CD14-positive monocyte (primary cell): ENCODE data around the gene MCRIP1. TPM values are rescaled to one million over a fixed set of nuclear protein-coding genes. Genes with fewer than 3 reads are reported as not detected.
"Not testable (repeated sequence)": the region's sequence is repeated elsewhere in the genome, so short reads cannot be mapped to it uniquely, and the experiment has no call there.

ENCODE experiments used
- DNase-seq, 3 donors: peaks; one replicate each; pipeline ENCODE4 v3.0.0-alpha.2; 2011 to 2022
- H2AFZ ChIP-seq: 2 replicates; pipeline ENCODE4 v1.6.0; 2012; ENCODE audit warnings: mild to moderate bottlenecking, low read depth, low read length, inconsistent platforms; ENCODE audit not compliant: insufficient read depth, poor library complexity, severe bottlenecking
- H3K27ac ChIP-seq, 2 donors: 1 replicate in 1 of 2; 2 replicates in 1 of 2; pipeline ENCODE4 v1.5.1; 2012 to 2013; ENCODE audit warnings: low read length in 2 of 2, control low read depth in 1 of 2, inconsistent platforms in 1 of 2, low read depth in 1 of 2, mild to moderate bottlenecking in 1 of 2
- H3K27me3 ChIP-seq, 2 donors: one replicate each; pipeline versions ENCODE4 v1.6.0 to v1.6.1; 2011 to 2013; ENCODE audit warnings: low read length in 2 of 2; ENCODE audit not compliant: control insufficient read depth in 2 of 2, insufficient read depth in 2 of 2
- H3K36me3 ChIP-seq, 2 donors: replicated peaks in 1 of 2; 1 replicate in 1 of 2; 2 replicates in 1 of 2; pipeline versions ENCODE4 v1.5.1 to v1.6.1; 2012 to 2013; ENCODE audit warnings: low read length in 2 of 2, control low read depth in 1 of 2, inconsistent platforms in 1 of 2, mild to moderate bottlenecking in 1 of 2; ENCODE audit not compliant: insufficient read depth in 2 of 2, control insufficient read depth in 1 of 2
- H3K4me1 ChIP-seq, 2 donors: 1 replicate in 1 of 2; 2 replicates in 1 of 2; pipeline versions ENCODE4 v1.5.1 to v1.6.1; 2012 to 2013; ENCODE audit warnings: low read length in 2 of 2, control low read depth in 1 of 2, inconsistent platforms in 1 of 2, mild to moderate bottlenecking in 1 of 2, moderate library complexity in 1 of 2; ENCODE audit not compliant: insufficient read depth in 2 of 2, control insufficient read depth in 1 of 2
- H3K4me2 ChIP-seq: replicated peaks from 2 replicates; pipeline ENCODE3; 2012; ENCODE audit warnings: low read length, moderate library complexity, mild to moderate bottlenecking; ENCODE audit not compliant: poor library complexity, severe bottlenecking; ENCODE audit errors: extremely low read depth
- H3K4me3 ChIP-seq, 3 experiments: fragments of 200-600 bp in 1 of 3; sonication (generic) in 1 of 3; replicated peaks in 1 of 3; 1 replicate in 2 of 3; 2 replicates in 1 of 3; pipeline ENCODE4 v1.5.1; 2011 to 2013; ENCODE audit warnings: low read length in 3 of 3, mild to moderate bottlenecking in 3 of 3, control low read depth in 2 of 3, low read depth in 2 of 3, inconsistent platforms in 1 of 3, moderate library complexity in 1 of 3
- H3K79me2 ChIP-seq: 2 replicates; pipeline ENCODE4 v1.6.0; 2012; ENCODE audit warnings: mild to moderate bottlenecking, control low read depth, inconsistent platforms, low read length, moderate library complexity; ENCODE audit not compliant: insufficient read depth
- H3K9ac ChIP-seq: 2 replicates; pipeline ENCODE4 v1.6.0; 2017; ENCODE audit warnings: low read length, mild to moderate bottlenecking; ENCODE audit not compliant: insufficient read depth, poor library complexity, severe bottlenecking
- H3K9me3 ChIP-seq, 2 donors: replicated peaks in 1 of 2; 1 replicate in 1 of 2; 2 replicates in 1 of 2; pipeline versions ENCODE4 v1.5.1 to v1.6.1; 2012 to 2013; ENCODE audit warnings: low read length in 2 of 2, control low read depth in 1 of 2; ENCODE audit not compliant: control insufficient read depth in 1 of 2, insufficient read depth in 1 of 2
- H4K20me1 ChIP-seq: 2 replicates; pipeline ENCODE4 v1.6.0; 2012; ENCODE audit warnings: mild to moderate bottlenecking, low read length, control low read depth, moderate library complexity; ENCODE audit not compliant: insufficient read depth
- H3K27ac Mint-ChIP-seq, 7 donors: one replicate each; pipeline ENCODE4 v1.8.0; 2020; ENCODE audit warnings: mild to moderate bottlenecking in 7 of 7, mixed read lengths in 7 of 7, moderate library complexity in 6 of 7, inconsistent platforms in 2 of 7
- H3K27me3 Mint-ChIP-seq, 3 donors: one replicate each; pipeline ENCODE4 v1.8.0; 2021 to 2022; ENCODE audit warnings: low read depth in 3 of 3, mild to moderate bottlenecking in 3 of 3, mixed read lengths in 3 of 3, moderate library complexity in 3 of 3, inconsistent platforms in 1 of 3
- H3K36me3 Mint-ChIP-seq, 2 donors: one replicate each; pipeline ENCODE4 v1.8.0; 2020; ENCODE audit warnings: mixed read lengths in 2 of 2, inconsistent platforms in 1 of 2, mild to moderate bottlenecking in 1 of 2
- H3K4me1 Mint-ChIP-seq: one replicate; pipeline ENCODE4 v1.8.0; 2020; ENCODE audit warnings: mild to moderate bottlenecking, mixed read lengths
- H3K4me3 Mint-ChIP-seq, 2 donors: one replicate each; pipeline ENCODE4 v1.8.0; 2020; ENCODE audit warnings: mild to moderate bottlenecking in 2 of 2, mixed read lengths in 2 of 2, moderate library complexity in 1 of 2
- H3K9me3 Mint-ChIP-seq, 7 donors: one replicate each; pipeline ENCODE4 v1.8.0; 2020 to 2022; ENCODE audit warnings: mixed read lengths in 7 of 7, mild to moderate bottlenecking in 6 of 7, moderate library complexity in 6 of 7, inconsistent platforms in 2 of 7
- WGBS: methylation state at CpG from one replicate; pipeline ENCODE4 v1.1.5; 2013; ENCODE audit warnings: missing lambda C conversion rate; ENCODE audit not compliant: insufficient coverage; 5-methylcytosine and 5-hydroxymethylcytosine counted together
- intact Hi-C, 2 donors: fragments of 100-400 bp; cut with micrococcal nuclease; formaldehyde crosslinking; loops; one replicate each; pipeline versions ENCODE4 v1.15.0 to v1.15.1; 2023
- polyA plus RNA-seq, 3 donors: library from polyadenylated mRNA; depleted of rRNA in 1 of 3; unstranded in 2 of 3; stranded (reverse) in 1 of 3; fragments of 300-500 nt in 2 of 3; fragments of >200 nt in 1 of 3; fragmentation: Illumina TruSeq in 2 of 3; gene quantifications; 1 replicate in 2 of 3; 2 replicates in 1 of 3; pipeline ENCODE4 v1.2.3, GENCODE V29; 2012 to 2021
- TF ChIP-seq, protein P1 (sequence below): fragments of 200-600 bp; IDR thresholded peaks from one replicate; pipeline ENCODE4 v1.8.0; 2022; ENCODE audit warnings: antibody characterized with exemption, mild to moderate bottlenecking

MCRIP1 gene
- polyA plus RNA-seq, 3 donors: 48.4 to 63.0 (median 48.5) TPM

- Histone ChIP-seq H3K4me2 (no peak overlapping the region), H3K27me3 (no peaks in the 10 kb centered on the region), H3K79me2 (peaks cover 6% of the 10 kb centered on the region), H2AFZ (no peak overlapping the region), H3K4me1 (peaks cover 36 to 37% of the 10 kb centered on the region in 2 donors), H3K27ac (no peak overlapping the region), H4K20me1 (peaks cover 24% of the 10 kb centered on the region), H3K9ac (no peak overlapping the region), H3K4me3 (no peak overlapping the region), H3K9me3 (no peaks in the 10 kb centered on the region), H3K36me3 (peaks cover 43 to 45% of the 10 kb centered on the region in 2 donors)
- Mint-ChIP-seq H3K4me3 (no peak overlapping the region), H3K27me3 (peaks cover 0 to 3% (median 0%) of the 10 kb centered on the region in 3 donors), H3K27ac (peak overlapping the region in 2 of 7 donors; percentile 25 to 45), H3K36me3 (peaks cover 40 to 49% of the 10 kb centered on the region in 2 donors), H3K4me1 (peaks cover 39% of the 10 kb centered on the region), H3K9me3 (no peaks in the 10 kb centered on the region)
- WGBS: 85% methylated on average over 13 of the region's 15 CpGs
- no peak for DNase-seq
- TF ChIP-seq, protein P1, sequence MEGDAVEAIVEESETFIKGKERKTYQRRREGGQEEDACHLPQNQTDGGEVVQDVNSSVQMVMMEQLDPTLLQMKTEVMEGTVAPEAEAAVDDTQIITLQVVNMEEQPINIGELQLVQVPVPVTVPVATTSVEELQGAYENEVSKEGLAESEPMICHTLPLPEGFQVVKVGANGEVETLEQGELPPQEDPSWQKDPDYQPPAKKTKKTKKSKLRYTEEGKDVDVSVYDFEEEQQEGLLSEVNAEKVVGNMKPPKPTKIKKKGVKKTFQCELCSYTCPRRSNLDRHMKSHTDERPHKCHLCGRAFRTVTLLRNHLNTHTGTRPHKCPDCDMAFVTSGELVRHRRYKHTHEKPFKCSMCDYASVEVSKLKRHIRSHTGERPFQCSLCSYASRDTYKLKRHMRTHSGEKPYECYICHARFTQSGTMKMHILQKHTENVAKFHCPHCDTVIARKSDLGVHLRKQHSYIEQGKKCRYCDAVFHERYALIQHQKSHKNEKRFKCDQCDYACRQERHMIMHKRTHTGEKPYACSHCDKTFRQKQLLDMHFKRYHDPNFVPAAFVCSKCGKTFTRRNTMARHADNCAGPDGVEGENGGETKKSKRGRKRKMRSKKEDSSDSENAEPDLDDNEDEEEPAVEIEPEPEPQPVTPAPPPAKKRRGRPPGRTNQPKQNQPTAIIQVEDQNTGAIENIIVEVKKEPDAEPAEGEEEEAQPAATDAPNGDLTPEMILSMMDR: no peak
- intact Hi-C loops: no loop called here
Observed at GRCh38 chr17:81841866-81842265, 8.8 kb upstream of the MCRIP1 start.

DNA sequence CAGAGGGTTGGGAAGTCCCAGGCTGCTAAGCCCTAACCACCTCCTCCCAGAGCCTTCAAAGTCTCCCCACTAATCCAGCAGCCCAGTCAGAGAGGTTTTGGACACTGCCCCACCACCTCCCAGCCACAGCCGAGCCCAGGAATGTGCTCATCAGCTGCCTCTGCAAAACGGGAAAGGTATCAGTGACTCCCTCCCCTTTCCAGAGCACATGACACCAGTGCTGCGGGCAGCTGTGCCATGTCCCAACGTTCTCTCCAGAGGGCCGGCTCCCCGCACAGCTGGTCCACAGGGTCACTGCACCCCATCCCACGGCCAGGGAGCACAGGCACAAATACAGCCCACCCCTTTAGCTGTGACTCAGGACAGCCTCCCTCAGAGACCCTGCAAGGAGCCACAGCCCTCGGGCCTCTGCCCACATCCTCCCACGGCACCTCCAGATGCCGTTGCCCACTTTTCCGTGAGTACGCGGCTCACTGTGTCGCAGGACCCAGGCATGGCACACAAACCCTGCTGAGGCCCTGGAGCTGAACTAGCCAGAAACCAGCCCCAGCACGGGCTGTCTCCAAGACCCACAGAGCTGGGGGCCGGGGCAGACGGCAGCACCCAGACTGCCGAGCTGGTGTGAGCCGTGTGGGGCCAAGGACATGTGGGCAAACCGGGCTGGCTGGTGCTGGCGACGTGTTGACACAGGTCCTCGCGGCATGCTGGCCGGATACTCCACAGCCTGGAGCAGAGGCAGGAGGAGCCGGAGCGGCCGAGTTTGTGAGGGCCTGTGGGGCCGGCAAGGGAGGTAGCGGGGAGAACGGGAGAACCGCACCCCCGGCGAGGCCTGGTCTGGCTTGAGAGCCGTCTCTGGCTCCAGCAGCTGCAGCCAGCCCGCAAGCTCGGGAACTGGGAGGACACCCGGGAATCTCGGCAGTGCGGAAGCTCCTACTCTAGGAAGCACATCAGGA is 8.0 kb upstream of the MCRIP1 start:
- Mint-ChIP-seq H3K27me3 (peaks cover 0 to 3% (median 0%) of the 10 kb centered on the region in 3 donors), H3K36me3 (peaks cover 33 to 41% of the 10 kb centered on the region in 2 donors), H3K4me1 (peaks cover 44% of the 10 kb centered on the region), H3K9me3 (no peaks in the 10 kb centered on the region), H3K4me3 (no peak overlapping the region), H3K27ac (peak overlapping the region in 5 of 7 donors; percentile 25 to 68 (median 43))
- peaks cover 36 to 38% of the 10 kb centered on the region in 2 donors for H3K36me3 ChIP-seq
- H3K9ac ChIP-seq: peak overlapping the region; percentile 27
- intact Hi-C loops: no loop called here
- peaks cover 24% of the 10 kb centered on the region for H4K20me1 ChIP-seq
- H3K4me3 ChIP-seq: no peak overlapping the region
- no peaks in the 10 kb centered on the region for H3K27me3 ChIP-seq
- no peaks in the 10 kb centered on the region for H3K9me3 ChIP-seq
- peaks cover 8% of the 10 kb centered on the region for H3K79me2 ChIP-seq
- H3K4me2 ChIP-seq: peak overlapping the region; percentile 35
- WGBS: 43% methylated on average over 36 of the region's 40 CpGs
- peak overlapping the region; percentile 68 for H2AFZ ChIP-seq
- DNase-seq: peak in 1 of 3 donors; percentile 45
- TF ChIP-seq, protein P1: no peak
- no peak overlapping the region for H3K27ac ChIP-seq
- H3K4me1 ChIP-seq: peaks cover 43 to 44% of the 10 kb centered on the region in 2 donors

DNA sequence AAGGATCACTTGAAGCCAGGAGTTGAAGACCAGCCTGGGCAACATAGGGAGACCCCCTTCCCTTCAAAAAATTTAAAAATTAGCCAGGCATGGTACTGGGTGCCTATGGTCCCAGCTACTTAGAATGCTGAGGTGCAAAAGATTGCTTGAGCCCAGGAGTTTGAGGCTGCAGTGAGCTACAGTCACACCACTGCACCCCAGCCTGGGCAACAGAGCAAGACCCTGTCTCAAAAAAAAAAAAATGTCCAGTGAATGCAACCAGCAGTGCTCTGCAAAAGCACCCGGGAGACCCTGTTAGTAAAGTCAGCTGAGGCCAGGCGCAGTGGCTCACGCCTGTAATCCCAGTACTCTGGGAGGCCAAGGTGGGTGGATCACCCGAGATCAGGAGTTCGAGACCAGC is 7.0 kb upstream of the MCRIP1 start:
- WGBS: 88% methylated on average over 3 of the region's 5 CpGs

More for the DNA sequence above, 7.0 kb upstream of the MCRIP1 start:
- H3K4me2 ChIP-seq, H3K27ac ChIP-seq, H3K4me3 ChIP-seq, intact Hi-C loops, DNase-seq, H3K27me3 ChIP-seq, H2AFZ ChIP-seq, H3K9me3 Mint-ChIP-seq, H3K9me3 ChIP-seq, H3K27me3 Mint-ChIP-seq, H3K9ac ChIP-seq, H3K4me3 Mint-ChIP-seq: not testable (repeated sequence)
- H3K36me3 Mint-ChIP-seq: peaks cover 26 to 33% of the 10 kb centered on the region in 2 donors
- H3K4me1 ChIP-seq: peaks cover 47 to 50% of the 10 kb centered on the region in 2 donors
- H3K79me2 ChIP-seq: peaks cover 16% of the 10 kb centered on the region
- peaks cover 50% of the 10 kb centered on the region for H3K4me1 Mint-ChIP-seq
- peaks cover 19% of the 10 kb centered on the region for H4K20me1 ChIP-seq
- peaks cover 25 to 27% of the 10 kb centered on the region in 2 donors for H3K36me3 ChIP-seq
- H3K27ac Mint-ChIP-seq: peak overlapping the region in 1 of 7 donors; percentile 41
